Measurements from ENCODE around the gene SHCBP1L.

Gene SHCBP1L

DNA sequence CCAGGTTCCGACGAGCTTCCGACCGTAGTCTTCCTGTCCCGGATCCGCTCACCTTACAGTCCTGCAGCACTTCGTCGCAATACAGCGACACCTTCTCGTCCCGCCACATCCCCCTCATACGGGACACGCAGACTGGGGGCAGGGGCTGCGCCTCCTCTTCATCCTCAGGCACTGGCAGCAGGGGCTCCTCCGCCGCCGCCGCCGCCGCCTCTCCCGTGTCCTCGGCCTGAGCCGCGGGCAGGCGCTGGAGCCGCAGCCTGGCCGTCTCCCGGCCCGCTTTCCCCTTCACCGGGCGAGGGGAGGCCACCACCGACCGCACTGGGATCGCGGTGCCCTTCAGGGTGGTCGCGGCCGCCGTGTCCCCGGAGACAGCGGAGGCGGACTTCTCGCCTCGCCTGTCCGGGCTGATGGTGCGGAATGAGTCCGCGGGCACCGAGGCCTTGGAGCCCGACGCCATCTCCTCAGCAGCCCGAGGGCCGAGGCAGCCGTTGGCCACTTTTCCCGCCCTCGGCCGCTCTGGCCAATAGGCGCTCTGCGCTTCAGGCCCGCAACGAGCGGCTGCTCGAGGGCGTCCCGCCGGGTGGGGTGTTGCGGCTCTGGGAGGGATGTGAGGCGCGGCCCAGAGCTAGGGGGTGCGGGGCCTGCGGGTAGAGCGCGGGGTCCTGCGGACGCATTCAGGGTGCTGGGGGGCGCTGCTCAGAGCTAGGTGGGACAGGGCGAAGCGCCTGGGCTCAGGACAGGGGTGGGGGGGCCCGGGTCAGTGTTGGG lies at the start of gene SHCBP1L:
SHCBP1L (minus strand) TSS at position 490 of the 768 bp plus-strand sequence; CDS start at position 457, 33 bp downstream.
- DNase-seq = no peak

DNA sequence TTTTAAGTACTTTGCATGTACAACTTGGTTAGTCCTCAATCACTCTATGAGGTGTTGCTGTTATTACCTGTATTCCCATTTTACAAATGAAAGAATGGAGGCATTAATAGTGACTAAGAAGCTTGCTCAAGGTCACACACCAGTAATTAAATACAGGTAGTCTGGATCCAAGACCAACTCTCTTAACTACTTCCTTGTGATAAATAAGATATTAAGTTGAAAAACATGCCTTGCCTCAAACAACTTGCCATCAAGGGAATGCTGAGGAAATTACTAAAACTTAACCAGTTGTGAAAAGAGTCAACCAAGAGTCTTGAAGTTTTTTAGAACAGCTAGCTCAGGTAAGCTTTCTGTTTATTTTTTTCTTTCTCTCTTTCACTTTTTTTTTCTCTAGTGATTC lies 49.3 kb upstream of the SHCBP1L start:
- no peak for DNase-seq

DNA sequence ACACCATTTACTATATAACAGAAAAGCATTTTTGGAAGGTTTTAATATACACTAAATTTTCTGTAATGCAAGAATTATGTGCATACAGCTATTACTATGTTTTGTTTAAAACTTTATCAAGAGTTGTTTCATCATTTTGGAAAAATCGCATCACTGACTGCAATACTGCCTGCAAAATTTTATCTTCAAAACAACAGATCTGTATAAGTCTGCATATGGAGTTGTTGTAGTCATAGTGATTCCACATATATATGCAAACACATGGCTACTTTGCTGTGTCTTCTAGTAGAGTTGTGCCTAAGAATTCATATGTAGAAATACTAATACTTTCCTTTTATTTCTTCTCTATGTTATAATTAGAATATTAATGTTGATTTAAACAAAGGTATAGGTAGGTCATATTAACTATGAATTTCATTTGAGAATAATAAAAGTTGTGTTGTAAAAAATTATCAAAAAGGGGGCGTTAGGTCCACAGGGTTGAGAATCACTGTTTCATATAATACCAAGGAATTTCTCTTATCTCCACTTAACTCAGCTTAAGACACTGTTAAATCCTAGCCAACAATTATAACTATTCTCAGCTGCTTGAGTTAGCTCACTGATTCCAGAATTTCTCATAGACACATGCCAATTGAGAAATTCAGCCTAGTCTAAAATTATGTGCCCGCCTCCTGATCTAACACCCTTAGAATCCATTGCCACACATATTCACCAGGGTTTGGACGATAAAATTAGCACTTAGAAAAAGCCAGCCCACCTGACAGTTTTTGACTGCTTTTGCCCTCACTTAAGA lies 47.4 kb upstream of the SHCBP1L start:
- DNase-seq = no peak

DNA sequence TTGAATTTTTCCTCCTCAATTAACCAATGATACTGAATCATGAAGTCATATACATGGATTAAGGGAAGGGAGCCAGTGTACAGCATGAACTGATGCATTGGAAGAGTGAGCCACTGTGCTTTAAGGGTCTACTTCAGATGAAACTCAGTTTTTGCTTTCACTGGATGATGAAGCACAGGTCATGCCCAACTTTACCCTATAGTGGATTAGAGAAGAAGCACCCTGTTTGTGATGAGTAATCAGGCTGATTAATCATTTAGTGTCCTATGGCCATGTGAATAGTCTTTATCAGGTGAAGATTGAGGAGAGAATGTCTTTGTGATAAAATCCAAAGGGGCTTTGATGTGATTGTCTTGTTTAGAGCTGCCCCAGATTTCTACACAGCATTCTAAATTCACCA lies 45.5 kb upstream of the SHCBP1L start:
- DNase-seq = no peak

DNA sequence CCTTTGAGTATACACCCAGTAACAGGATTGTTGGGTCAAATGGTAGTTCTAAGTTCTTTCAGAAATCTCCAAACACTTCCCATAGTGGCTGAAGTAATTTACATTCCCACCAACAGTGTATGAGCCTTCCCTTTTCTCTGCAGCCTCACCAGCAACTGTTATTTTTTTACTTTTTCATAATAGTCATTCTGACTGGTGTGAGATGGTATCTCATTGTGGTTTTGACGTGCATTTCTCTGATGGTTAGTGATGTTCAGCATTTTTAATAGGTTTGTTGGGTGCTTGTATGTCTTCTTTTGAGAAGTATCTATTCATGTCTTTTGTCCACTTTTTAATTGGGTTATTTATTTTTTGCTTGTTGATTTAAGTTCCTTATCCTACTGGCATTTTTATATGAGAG lies 43.9 kb upstream of the SHCBP1L start:
- DNase-seq = no peak

DNA sequence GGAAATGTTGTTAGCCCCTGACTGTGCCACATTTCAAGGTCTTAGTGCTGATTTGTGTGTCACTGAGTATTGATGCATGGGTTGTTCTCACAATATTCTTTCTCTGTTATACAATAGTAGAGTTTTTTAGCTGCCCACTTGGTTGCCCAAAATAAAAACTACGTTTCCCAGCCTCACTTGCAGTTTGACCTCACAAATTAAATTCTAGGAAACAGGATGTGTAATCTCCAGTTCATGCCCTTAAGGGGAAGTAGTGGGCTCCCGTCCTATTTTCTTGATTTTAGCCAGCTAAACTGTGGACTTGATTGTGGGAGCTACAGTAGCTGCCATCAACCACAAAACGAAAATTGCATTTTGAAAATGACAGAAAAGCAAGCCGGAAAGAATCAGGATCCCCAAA lies 42.9 kb upstream of the SHCBP1L start:
- DNase-seq = no peak

DNA sequence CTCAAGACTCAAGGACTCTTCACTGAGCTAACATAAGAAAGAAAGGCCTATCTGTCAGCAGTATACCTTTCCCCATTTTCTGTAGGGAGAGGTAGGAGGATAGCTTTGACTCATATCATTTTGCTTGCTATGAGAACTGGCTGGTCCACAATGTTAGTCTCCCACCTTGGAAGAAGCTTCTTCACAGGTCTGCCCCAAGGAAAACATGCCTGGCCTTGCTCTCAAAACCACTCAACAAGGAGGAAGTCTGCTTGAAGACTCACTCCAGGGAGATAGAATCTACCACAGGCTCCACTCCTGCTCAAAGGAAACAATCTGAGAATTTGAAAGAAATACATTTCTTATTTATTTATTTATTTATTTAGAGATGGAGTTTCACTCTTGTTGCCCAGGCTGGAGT lies 40.8 kb upstream of the SHCBP1L start:
- DNase-seq = no peak

DNA sequence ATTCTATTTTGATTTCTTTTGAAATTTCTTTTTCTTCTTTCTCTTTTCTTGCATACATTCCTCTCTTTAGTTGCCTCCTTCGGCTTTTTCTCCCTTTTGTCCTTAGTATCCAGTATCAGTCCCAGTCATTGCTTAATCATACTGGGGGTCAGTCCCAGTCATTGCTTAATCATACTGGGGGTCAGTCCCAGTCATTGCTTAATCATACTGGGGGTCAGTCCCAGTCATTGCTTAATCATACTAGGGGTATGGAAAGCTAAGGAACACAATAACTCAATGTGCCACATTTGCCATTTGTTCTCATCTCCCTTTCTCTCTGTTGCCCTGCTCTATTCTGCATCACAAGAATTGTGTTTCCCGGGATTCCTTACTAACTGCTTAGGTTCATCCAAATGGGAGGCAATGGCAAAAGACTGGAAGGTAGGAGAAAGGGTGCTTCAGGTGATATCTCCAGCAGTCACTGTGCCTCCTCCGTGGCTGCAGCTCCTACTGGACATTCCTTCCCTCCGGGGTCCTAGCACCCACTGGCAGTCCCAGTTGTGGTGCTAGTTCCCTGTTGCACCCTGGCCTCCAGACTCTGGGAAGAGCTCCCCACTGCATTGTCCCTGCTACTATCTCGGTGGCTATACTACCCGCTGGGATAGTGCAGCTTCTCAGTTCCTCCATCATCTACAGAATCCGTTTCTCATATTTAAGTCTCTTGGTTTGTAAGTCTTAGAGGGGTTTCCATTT lies 37.6 kb upstream of the SHCBP1L start:
- DNase-seq = no peak

DNA sequence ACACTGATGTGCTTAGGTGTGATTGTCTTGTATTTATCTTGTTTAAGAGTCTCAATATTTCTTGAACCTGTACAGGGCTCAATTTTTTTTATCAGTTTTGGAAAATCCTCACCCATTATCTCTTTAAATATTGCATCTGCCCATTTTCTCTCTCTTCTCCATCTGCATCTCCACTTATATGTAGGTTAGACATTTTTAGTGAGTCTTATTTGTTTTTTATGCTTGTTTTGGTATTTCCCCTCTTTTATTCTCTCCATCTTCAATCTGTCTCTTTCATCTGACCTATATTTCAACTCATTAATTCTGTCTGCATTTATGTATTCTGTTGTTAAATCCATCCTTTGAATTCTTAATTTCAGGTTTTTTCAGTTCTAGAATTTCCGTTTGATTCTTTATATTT lies 32.9 kb upstream of the SHCBP1L start:
- no peak for DNase-seq

DNA sequence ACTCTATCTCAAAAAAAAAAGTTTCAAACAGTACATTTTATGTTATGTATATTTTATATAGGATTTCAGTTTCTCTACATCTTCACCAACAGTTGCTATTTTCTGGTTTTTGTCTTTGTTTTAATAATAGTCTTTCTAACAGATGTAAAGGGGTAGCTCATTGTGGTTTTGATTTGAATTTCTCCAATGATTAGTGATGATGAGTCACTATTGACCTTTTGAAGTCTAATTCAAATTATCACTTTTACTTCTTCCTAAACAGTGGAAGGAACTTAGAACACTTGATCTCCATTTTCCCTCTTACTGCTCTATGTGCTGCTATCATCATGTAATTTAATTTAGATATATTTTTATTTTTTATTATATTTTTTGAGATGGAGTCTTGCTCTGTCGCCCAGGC lies 31.7 kb upstream of the SHCBP1L start:
- DNase-seq = no peak

DNA sequence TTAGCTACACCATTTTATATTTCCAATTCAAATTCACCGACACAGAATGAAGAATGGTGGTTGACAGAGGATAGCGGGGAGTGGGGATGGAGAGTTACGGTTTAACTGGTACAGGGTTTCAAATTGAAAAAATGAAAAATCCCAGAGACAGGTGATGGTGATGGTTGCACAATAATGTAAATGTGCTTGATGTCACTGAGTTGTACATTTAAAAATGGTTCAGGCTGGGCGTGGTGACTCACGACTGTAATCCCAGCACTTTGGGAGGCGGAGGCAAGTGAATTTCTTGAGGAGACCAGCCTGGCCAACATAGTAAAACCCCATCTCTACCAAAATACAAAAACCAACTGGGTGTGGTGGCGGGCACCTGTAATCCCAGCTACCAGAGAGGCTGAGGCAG lies 31.2 kb upstream of the SHCBP1L start:
- no peak for DNase-seq

DNA sequence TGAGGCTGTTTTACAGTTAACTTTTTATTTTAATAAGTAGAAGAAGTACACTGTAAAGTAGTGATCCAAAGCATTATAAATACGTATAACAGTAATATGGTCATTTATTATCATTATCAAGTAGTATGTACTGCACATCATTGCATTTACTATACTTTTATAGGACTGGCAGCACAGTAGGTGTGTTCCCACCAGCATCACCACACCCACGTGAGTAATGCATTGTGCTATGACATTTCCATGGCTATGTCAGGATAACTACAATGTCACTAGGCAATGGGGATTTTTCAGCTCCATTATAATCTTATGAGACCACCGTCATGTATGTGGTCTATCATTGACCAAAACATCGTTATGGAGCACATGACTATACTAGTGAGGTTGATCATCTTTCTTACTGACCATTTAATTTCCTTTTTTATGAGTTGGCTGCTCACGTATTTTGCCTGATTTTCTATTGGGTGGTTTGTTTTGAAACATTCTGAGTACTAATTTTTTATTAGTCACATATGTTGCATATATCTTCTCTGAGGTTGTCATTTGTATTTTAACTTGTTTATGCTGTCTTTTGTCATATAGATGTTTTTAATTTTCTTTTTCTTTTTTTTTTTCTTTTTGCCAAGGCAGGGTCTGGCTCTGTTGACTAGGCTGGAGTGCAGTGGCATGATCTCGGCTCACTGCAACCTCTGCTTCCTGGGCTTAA lies 25.3 kb upstream of the SHCBP1L start:
- DNase-seq = no peak

DNA sequence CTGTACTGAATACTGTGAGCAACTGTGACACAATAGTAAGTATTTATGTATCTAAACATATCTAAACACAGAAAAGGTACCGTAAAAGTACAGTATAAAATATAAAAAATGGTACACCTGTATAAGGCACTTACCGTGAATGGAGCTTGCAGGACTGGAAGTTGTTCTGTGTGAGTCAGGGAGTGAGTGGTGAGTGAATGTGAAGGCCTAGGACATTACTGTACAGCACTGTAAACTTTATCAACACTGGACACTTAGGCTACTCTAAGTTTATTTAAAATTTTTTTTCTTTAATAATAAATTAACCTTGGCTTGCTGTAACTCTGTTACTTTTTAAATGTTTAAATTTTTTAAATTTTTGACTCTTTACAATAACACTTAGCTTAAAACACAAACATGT lies 24.5 kb upstream of the SHCBP1L start:
- DNase-seq = no peak

DNA sequence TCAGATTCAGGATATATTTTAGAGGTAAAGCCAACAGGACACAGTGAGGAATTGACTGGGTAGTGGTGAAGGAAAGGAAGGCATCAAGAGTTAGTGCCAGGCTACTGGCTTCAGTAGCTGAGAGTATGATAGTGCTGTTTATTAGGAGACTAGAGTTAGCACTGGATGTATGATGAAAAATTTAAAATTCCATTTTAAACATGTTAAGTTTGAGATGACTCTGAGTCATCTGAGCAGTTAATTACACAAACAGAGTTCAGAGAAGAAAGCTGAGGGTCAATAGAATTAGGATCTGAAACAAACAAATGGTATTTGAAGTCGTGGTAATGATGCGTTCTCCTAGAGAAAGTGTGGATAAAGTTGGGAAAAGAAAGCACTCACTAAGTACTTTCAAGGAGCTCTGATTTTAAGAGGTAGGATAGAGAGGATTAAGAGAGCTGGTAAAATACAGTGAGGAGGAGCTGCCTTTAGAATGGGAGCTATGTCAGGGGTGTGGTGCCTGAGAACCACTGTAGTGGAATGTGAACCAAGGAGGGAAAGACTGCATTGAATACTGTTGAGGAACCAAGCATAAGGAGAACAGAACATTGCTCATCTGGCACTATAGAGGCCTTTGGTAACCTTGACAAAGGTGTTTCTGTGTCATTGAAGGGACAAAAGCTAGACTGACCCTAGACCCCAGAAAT lies 21.7 kb upstream of the SHCBP1L start:
- no peak for DNase-seq

DNA sequence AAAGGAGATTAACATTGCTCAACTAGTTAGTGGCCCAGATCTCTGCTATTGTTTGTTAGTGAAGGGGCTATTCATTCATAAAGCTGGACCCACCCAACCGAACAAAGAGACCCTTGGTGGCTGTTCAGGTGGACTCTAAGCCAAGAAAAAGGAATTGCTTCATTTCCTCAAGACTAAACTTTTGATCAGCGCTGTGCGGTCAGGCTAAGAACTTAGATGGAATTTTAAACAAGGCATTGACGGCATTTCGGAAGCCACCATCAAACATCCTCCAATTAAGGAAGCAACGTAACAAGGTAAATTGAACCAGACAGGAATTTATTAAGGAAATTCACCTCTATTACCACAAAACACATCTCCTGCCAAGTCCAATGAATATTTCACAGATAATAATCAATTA lies 19.9 kb upstream of the SHCBP1L start:
- no peak for DNase-seq

DNA sequence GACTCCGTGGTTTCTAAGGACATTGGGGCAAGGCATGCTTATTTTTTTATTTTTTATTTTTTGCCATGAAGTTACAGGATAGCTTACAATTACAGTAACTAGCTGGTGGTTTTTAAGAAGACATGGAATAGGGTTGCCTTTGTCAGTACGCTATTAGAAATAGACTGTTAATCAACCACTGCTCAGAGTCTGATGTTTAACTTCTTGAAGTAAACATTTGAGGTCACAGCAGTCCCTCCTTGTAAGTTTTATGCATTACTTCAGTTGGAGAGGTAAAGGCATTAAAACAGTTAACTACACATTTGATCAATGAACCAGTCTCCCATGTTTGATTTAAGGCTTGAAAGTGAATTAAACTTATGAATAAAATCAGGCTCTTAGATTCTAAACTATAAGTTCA lies 19.3 kb upstream of the SHCBP1L start:
- no peak for DNase-seq

DNA sequence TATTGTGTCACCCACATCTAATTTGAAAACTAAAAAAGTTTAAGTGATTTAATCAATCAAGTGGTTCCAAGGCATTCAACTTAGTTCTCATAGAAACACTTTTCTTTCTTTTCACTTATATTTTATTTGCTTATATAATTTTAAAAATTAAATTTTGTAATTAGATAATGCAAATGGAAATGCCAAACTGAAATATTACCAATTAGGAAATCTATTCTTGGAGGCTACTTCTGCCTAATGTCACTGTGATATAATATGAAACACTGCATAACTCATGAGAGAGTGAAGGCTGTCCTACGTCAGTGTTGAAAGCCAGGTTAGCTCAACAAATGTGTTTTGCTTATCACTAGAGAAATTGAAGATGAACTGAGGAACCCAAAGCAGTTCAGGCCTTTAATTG lies 18.3 kb upstream of the SHCBP1L start:
- DNase-seq = no peak

DNA sequence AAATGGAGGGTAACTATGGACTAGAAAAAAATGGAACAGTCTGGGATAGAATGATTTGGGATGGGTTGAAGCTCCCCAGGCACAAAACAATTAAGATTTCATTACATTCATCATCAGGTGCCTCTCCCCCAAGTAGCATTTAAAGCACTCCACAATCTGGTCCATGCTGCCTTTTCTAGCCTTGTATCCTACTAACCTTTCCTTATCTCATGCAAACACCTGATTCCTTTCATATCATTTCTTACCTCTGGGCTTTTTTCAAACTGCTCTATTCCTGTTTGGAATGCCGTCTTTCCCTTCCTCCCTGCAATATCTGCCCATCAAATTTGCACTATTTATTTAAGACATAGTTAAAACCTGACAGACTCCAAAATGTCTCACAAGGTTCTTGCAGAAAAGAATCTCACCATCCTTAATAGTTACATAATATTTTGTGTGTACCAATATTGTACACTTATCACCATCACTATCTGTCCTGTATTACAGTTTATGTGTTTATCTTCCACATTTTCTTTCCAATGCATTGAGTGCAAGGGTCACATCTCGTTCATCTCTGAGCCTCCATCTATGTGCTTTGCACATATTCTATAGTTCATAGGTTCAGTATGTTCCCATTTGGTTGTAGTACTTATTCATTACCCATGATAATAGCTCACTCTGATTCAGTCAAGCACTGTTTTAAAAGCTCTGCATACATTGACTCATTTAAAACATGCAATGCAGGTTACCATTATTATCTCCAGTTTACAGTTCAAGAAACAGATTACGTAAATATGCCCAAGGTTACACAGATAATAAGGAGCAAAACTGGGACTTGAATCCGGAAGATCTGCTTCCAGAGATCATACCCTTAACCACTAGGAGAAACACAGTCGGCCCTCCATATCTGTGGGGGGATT lies 16.1 kb upstream of the SHCBP1L start:
- no peak for DNase-seq

DNA sequence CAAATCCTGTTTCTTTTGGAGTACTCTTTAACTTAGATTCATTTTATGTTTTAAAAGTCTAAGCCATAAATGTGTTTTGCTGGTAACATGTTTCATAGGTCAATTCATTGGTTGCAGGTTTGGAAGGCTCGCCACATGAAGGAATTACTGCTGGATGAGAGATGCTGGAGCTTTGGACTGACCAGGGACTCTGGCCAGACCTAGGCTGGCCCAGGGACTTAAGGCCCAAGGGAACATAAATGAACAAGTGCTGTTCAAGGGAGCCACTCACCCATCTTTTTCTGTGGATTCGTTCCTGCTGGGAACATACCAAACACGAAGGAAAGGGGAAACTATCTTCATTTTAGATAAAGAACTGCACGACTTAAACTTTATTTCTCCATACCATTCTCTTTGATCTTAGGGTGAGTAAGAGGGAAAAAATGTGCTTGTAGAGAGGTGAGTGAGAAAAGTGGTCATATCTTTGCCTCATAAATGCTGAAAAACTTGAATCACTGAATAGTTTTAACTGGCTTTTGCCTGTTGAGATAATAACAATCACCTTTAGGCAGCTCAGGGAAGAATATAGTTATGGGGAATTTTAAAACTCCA lies 15.3 kb upstream of the SHCBP1L start:
- no peak for DNase-seq

DNA sequence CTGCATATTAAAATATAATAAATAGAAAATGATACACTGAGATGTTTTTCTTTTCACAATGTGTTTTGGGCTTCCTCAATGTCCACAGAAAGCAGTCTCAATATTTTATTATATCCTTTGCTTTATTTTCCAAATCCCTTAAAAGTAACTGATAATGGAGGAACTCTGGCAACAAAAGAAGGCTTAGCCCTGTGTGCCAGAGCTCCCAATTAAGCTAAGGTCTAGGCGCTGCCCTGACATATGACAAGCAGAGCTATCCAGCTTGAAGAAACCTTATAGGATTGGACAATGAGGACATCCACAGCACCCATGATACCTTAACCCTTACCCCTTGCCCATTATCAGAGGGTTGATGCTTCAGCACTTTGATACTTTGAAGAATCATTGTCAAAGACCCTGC lies 12.9 kb upstream of the SHCBP1L start:
- DNase-seq = no peak

DNA sequence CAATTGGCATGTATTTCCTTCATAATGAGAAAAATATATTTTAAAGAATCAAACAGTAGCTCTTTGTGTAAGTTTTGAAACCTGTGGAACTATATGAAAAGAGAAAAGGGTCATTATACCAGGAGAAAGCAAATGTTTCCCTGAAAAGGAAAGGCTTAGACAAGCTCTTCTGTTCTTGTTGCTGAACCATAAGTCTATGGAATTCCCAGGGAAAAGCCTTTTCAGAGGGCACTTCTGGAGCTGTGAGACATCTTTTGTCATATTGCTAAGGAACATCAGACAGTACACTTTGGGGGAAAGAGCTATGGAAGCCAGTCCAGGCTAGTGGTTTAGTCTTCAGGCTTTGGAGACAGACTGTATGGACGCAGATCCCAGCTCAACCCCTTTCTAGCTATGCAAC lies 12.1 kb upstream of the SHCBP1L start:
- no peak for DNase-seq
